Heart left ventricle (tissue), 16 donors: Measurements from ENCODE around the gene FBXO31. TPM values are rescaled to one million over a fixed set of nuclear protein-coding genes. Genes with fewer than 3 reads are reported as not detected.

Experiments
- ATAC-seq, 4 donors: fragments of 200-7000 bp; cut with Tn5 transposase; one replicate each; pipeline ENCODE4 v1.9.1; 2020 to 2022; ENCODE audit warnings: moderate library complexity in 4 of 4, mild to moderate bottlenecking in 3 of 4, moderate number of reproducible peaks in 1 of 4
- DNase-seq, 5 donors: peaks; one replicate each; pipeline ENCODE4 v3.0.0-alpha.2; 2020
- H3K27ac ChIP-seq, 12 donors: fragments of 200-600 bp; sonication (generic) in 4 of 12; one replicate each; pipeline versions ENCODE4 v1.5.0 to v1.8.0; 2016 to 2022; ENCODE audit warnings: mild to moderate bottlenecking in 2 of 12
- H3K27me3 ChIP-seq, 9 donors: fragments of 200-600 bp; sonication (generic) in 2 of 9; one replicate each; pipeline versions ENCODE4 v1.5.1 to v1.8.0; 2016 to 2022; ENCODE audit warnings: mild to moderate bottlenecking in 3 of 9
- H3K36me3 ChIP-seq, 9 donors: fragments of 200-600 bp; sonication (generic) in 2 of 9; one replicate each; pipeline versions ENCODE4 v1.5.0 to v1.8.0; 2018 to 2022; ENCODE audit warnings: mild to moderate bottlenecking in 2 of 9
- H3K4me1 ChIP-seq, 12 donors: fragments of 200-600 bp; sonication (generic) in 4 of 12; one replicate each; pipeline versions ENCODE4 v1.5.0 to v1.8.0; 2016 to 2022; ENCODE audit warnings: mild to moderate bottlenecking in 3 of 12
- H3K4me3 ChIP-seq, 12 donors: fragments of 200-600 bp; sonication (generic) in 4 of 12; one replicate each; pipeline versions ENCODE4 v1.5.0 to v1.8.0; 2017 to 2022; ENCODE audit warnings: mild to moderate bottlenecking in 9 of 12, moderate library complexity in 4 of 12
- H3K9me3 ChIP-seq, 12 donors: fragments of 200-600 bp; sonication (generic) in 4 of 12; one replicate each; pipeline versions ENCODE4 v1.5.0 to v1.8.0; 2016 to 2022; ENCODE audit warnings: mild to moderate bottlenecking in 1 of 12
- CTCF ChIP-seq, 12 donors: fragments of 200-600 bp; sonication (generic) in 4 of 12; IDR thresholded peaks; one replicate each; pipeline versions ENCODE4 v1.5.0 to v1.8.0; 2018 to 2022; ENCODE audit warnings: antibody characterized with exemption in 12 of 12, mild to moderate bottlenecking in 5 of 12
- POLR2A ChIP-seq, 2 donors: fragments of 450-650 bp; IDR thresholded peaks; one replicate each; pipeline ENCODE4 v1.6.1; 2017; ENCODE audit warnings: antibody characterized with exemption in 2 of 2, mild to moderate bottlenecking in 2 of 2, moderate library complexity in 2 of 2
- WGBS, 4 donors: extraction: QIAGEN DNeasy Blood & Tissue Kit in 2 of 4; methylation state at CpG; one replicate each; pipeline versions ENCODE4 v1.1.5 to v1.1.7; 2013 to 2018; 5-methylcytosine and 5-hydroxymethylcytosine counted together
- intact Hi-C, 10 donors: fragments of 100-400 bp; cut with DNase I; formaldehyde crosslinking; loops; one replicate each; pipeline versions ENCODE4 v1.11.1 to v1.14.2; 2022
- polyA plus RNA-seq, 2 donors: library from polyadenylated mRNA; stranded (reverse); fragments of 200-250 nt; gene quantifications; one replicate each; pipeline ENCODE4 v1.2.3, GENCODE V29; 2013
- total RNA-seq, 9 donors: library from RNA; depleted of rRNA in 2 of 9; stranded (reverse); fragments of >200 nt in 2 of 9; fragmentation: NEBNext Ultra II Directional in 3 of 9; extraction: Animal tissue kit (Norgen Biotek cat#: 25700) in 3 of 9; gene quantifications; one replicate each; pipeline versions ENCODE4 v1.1.0 to v1.2.4, GENCODE V29; 2016 to 2023
- donor health status: ischemic (EF 13 %, LVEDD 7.1; RV severe dilation, severe dysfunction).
- donor health status: healthy with polysubstance abuse.
- donor health status: DM: no; HTN: yes; CAD: no.
- donor health status: DM: no; HTN: no; CAD: no.
- donor health status: ischemic (EF 25% LVEDD 6.9; RV normal size, moderate dysfunction).
- donor health status: ischemic (EF 25% LVEDD 5.7; RV mildly dilated, moderate dysfunction).
- donor health status: healthy.
- donor health status: DM: yes; HTN: yes; CAD: no.
- donor health status: ischemic (EF 35%, LVEDD 5.7; RV mildly dilated, moderate dysfunction).
- donor health status: nonischemic (EF 11% LVEDD 7.7; RV severe dilation, severe dysfunction).
- donor health status: DM: yes; HTN: yes; CAD: no.
- donor health status: PGD.
- donor health status: ischemic (EF 29% LVEDD 5.4; RV normal size, mild dysfunction).
- donor health status: nonischemic (EF 23%, LVEDD 6.1; RV moderate dilation, normal function).

Gene FBXO31
- total and polyA plus RNA-seq, 11 donors: 20.0 to 130 (median 63.1) TPM

DNA sequence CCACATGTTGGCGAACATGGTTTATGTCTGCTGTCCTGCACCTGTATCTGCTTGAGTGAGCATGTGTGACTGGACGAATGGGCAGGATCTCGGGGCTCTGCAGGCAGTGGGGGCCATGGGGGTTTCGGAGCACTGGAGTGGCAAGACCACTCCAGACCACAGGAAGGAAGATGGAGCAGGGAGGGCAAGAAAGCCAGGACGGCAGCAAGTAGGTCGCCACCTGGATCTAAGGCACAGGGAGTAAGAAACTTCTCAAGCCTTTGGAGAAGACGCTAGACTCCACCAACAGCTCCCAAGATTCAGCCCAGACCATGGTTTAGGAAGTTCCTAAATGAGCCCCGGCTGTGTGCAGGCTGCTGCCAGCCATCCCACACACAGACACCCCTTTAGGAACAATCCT, 33.5 kb downstream of the FBXO31 start:
- no peak for TF ChIP-seq CTCF (IDR thresholded peaks at IDR 0.05)
- TF ChIP-seq POLR2A (IDR thresholded peaks at IDR 0.05): no peak
- Histone ChIP-seq H3K36me3 (peaks cover 0 to 43% (median 29%) of the 10 kb centered on the region in 9 donors), H3K27ac (no peak overlapping the region), H3K9me3 (no peaks in the 10 kb centered on the region), H3K4me1 (peaks cover 0 to 33% (median 6%) of the 10 kb centered on the region in 12 donors), H3K4me3 (no peak overlapping the region), H3K27me3 (no peaks in the 10 kb centered on the region)
- WGBS, 4 donors: 85 to 88% (median 88%) methylated on average over 8 of the region's 8 CpGs
- DNase-seq (peak in 1 of 5 donors; percentile 9), ATAC-seq (no peak)
- intact Hi-C loops: no loop called here

GRCh38 chr16:87348616-87349157, 34.9 kb downstream of the FBXO31 start:
- DNase-seq: no peak
- H3K27me3 ChIP-seq: no peaks in the 10 kb centered on the region
- H3K27ac ChIP-seq: no peak overlapping the region
- peaks cover 0 to 39% (median 15%) of the 10 kb centered on the region in 12 donors for H3K4me1 ChIP-seq
- no peaks in the 10 kb centered on the region for H3K9me3 ChIP-seq
- no peak for TF ChIP-seq POLR2A (IDR thresholded peaks at IDR 0.05)
- TF ChIP-seq CTCF (IDR thresholded peaks at IDR 0.05): no peak
- 91 to 93% (median 93%) methylated on average over 10 to 13 of the region's 13 CpGs for WGBS, 4 donors
- H3K4me3 ChIP-seq: no peak overlapping the region
- ATAC-seq: no peak
- intact Hi-C loops: no loop called here
- peaks cover 0 to 46% (median 29%) of the 10 kb centered on the region in 9 donors for H3K36me3 ChIP-seq

DNA sequence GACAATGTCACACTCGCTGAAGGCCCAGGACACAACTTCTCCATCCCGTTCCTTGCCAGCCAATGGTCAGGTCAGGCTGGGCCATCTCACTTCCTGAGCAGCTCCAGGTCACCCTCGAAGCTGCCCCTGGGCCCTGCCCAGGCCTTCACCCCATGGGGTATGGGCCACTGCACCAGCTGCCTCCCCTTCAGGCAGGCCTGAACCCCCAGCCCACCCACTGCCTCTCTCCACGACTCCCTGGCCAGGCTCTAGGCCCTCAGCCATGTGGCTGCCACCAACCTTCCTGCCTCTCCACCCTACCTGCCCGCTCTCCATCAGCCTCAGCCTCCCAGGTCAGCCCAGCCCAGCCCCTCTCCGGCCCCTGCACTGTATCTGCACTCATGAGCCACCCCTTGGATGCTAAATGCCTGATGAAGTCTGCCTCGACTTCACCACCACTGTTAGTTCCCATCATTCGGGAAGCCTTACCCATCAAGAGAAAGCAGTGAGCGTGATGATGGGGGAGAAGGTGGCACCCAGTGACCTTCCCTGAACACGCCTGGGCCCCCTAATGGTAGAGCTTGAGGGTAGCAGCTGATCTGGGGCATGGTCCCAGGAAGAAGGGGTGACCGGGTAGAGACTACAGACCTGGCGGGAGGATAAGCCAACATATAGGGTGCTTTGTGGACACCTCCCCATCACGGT, 35.5 kb downstream of the FBXO31 start:
- intact Hi-C loops: no loop called here
- 93 to 98% (median 94%) methylated on average over 13 of the region's 13 CpGs for WGBS, 4 donors
- ATAC-seq: no peak
- TF ChIP-seq POLR2A (IDR thresholded peaks at IDR 0.05) (no peak), CTCF (IDR thresholded peaks at IDR 0.05) (no peak)
- Histone ChIP-seq H3K27ac (no peak overlapping the region), H3K4me3 (no peak overlapping the region), H3K9me3 (no peaks in the 10 kb centered on the region), H3K4me1 (peaks cover 0 to 40% (median 16%) of the 10 kb centered on the region in 12 donors), H3K27me3 (no peaks in the 10 kb centered on the region), H3K36me3 (peaks cover 0 to 49% (median 32%) of the 10 kb centered on the region in 9 donors)
- DNase-seq: no peak

DNA sequence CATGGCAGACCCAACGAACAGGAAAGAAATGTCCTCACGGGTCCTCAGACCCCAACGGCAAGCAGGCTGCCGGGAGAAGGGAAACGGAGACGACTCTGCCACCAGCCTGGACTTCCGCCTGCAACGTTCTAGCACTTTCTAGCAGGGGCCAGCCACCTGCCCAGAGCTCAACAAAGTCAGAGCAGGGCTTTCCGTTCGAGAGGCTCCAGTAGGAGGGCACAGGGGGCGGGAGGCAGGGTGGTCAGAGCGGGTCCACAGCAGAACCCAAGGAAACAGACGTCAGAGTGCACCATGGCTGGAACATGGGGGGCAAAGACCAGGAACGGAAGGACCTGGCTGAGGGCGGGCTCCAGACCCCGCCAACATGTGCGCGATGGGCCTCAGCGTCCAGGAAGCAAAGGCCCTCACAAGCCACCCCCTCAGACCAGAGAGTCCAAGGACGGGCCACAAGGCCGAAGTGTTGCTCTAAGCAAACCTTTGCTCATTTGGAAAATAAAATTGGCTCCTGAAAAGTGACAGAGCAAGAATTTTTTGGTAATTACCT, 37.0 kb downstream of the FBXO31 start:
- WGBS, 4 donors: 93 to 95% (median 94%) methylated on average over 18 to 21 of the region's 21 CpGs
- ATAC-seq (no peak), DNase-seq (no peak)
- Histone ChIP-seq H3K4me1 (peaks cover 0 to 37% (median 16%) of the 10 kb centered on the region in 12 donors), H3K27ac (no peak overlapping the region), H3K36me3 (peaks cover 4 to 59% (median 45%) of the 10 kb centered on the region in 9 donors), H3K4me3 (no peak overlapping the region), H3K27me3 (no peaks in the 10 kb centered on the region), H3K9me3 (no peaks in the 10 kb centered on the region)
- intact Hi-C loops: no loop called here
- TF ChIP-seq POLR2A (IDR thresholded peaks at IDR 0.05): no peak
- no peak for TF ChIP-seq CTCF (IDR thresholded peaks at IDR 0.05)
